ENCODE measurements around the gene SP110. TPM values are rescaled to one million over a fixed set of nuclear protein-coding genes. Genes with fewer than 3 reads are reported as not detected.
"Not testable (repeated sequence)": the region's sequence is repeated elsewhere in the genome, so short reads cannot be mapped to it uniquely, and the experiment has no call there.

SP110 gene
- total RNA-seq, 1 donor from 2014 or later: 9.6 TPM

- Histone ChIP-seq H3K36me3 (no peaks in the 10 kb centered on the region), H3K4me1 (peaks cover 13% of the 10 kb centered on the region)
- intact Hi-C loops (cut with DNase I): no loop called here
Measured at GRCh38 chr2:230124757-230125431, 94.9 kb downstream of the SP110 start.

GRCh38 chr2:230124235-230124634 lies 95.5 kb downstream of the SP110 start:
- Histone ChIP-seq H3K36me3 (no peaks in the 10 kb centered on the region), H3K4me1 (peaks cover 10% of the 10 kb centered on the region), H3K27me3 (no peaks in the 10 kb centered on the region), H3K9me3 (no peaks in the 10 kb centered on the region), H3K27ac (no peak overlapping the region), H3K4me3 (no peak overlapping the region)
- intact Hi-C loops (cut with DNase I): no loop called here
- DNase-seq (ENCODE audit: extremely low spot score in 2 of 2): no peak
- no peak for TF ChIP-seq POLR2A (IDR thresholded peaks at IDR 0.05)
- no peak for TF ChIP-seq CTCF (IDR thresholded peaks at IDR 0.05)
- TF ChIP-seq POLR2AphosphoS5 (IDR thresholded peaks at IDR 0.05; ENCODE audit: insufficient read depth in 1 of 2, low read depth in 1 of 2): no peak

More at GRCh38 chr2:230124757-230125431, 94.9 kb downstream of the SP110 start:
- TF ChIP-seq POLR2A (IDR thresholded peaks at IDR 0.05) (no peak), CTCF (IDR thresholded peaks at IDR 0.05) (no peak), POLR2AphosphoS5 (IDR thresholded peaks at IDR 0.05; ENCODE audit: insufficient read depth in 1 of 2, low read depth in 1 of 2) (no peak)
- Histone ChIP-seq H3K27me3 (no peaks in the 10 kb centered on the region), H3K27ac (no peak overlapping the region), H3K4me3 (no peak overlapping the region), H3K9me3 (no peaks in the 10 kb centered on the region)
- no peak for DNase-seq (ENCODE audit: extremely low spot score in 2 of 2)

- DNase-seq (ENCODE audit: extremely low spot score in 2 of 2); H3K27me3 ChIP-seq; H3K9me3 ChIP-seq; intact Hi-C loops (cut with DNase I); H3K27ac ChIP-seq; H3K4me1 ChIP-seq; H3K36me3 ChIP-seq; H3K4me3 ChIP-seq: not testable (repeated sequence)
Measured at GRCh38 chr2:230120376-230120775, 99.4 kb downstream of the SP110 start.

GRCh38 chr2:230119827-230120226 lies 100.0 kb downstream of the SP110 start:
- H3K27ac ChIP-seq; intact Hi-C loops (cut with DNase I); DNase-seq (ENCODE audit: extremely low spot score in 2 of 2); H3K27me3 ChIP-seq; H3K36me3 ChIP-seq; H3K4me3 ChIP-seq; H3K9me3 ChIP-seq; H3K4me1 ChIP-seq: not testable (repeated sequence)

Other genes starting within 250 kb of the SP110 start
- gene SLC16A14, start 151.1 kb downstream of the SP110 start, total RNA-seq: 9.8 TPM
- gene SP140, start 5.8 kb upstream of the SP110 start, total RNA-seq: 7.4 TPM
- 11.5 TPM for gene SP140L, start 107.2 kb upstream of the SP110 start, total RNA-seq
- 64.8 TPM for gene SP100, start 196.2 kb upstream of the SP110 start, total RNA-seq